Endothelial cell of umbilical vein (primary cell): ENCODE results near the gene SAMD4A.

Experiments
- CTCF ChIP-seq, 2 donors: IDR thresholded peaks; 1 replicate in 1 of 2; 2 replicates in 1 of 2; pipeline ENCODE4 v1.5.1; 2011; ENCODE audit warnings: low read length in 2 of 2, mild to moderate bottlenecking in 2 of 2, moderate library complexity in 2 of 2, control low read depth in 1 of 2, inconsistent platforms in 1 of 2, low read depth in 1 of 2; ENCODE audit not compliant: insufficient read depth in 1 of 2; ENCODE audit errors: extremely low read depth in 1 of 2
- EZH2 ChIP-seq: IDR thresholded peaks from 2 replicates; pipeline ENCODE4 v1.6.1; 2012; ENCODE audit warnings: borderline replicate concordance, low read depth, mild to moderate bottlenecking, moderate library complexity, low read length, inconsistent platforms; ENCODE audit not compliant: severe bottlenecking
- FOS ChIP-seq: IDR thresholded peaks from 2 replicates; pipeline ENCODE4 v1.6.1; 2011; ENCODE audit warnings: mild to moderate bottlenecking, low read length, moderate library complexity, borderline replicate concordance; ENCODE audit not compliant: insufficient read depth
- GATA2 ChIP-seq: IDR thresholded peaks from 2 replicates; pipeline ENCODE4 v1.7.0; 2011; ENCODE audit warnings: low read depth, mild to moderate bottlenecking, moderate library complexity, mixed read lengths, low read length; ENCODE audit not compliant: insufficient read length, insufficient read depth
- JUN ChIP-seq: IDR thresholded peaks from 2 replicates; pipeline ENCODE4 v1.6.1; 2011; ENCODE audit warnings: borderline replicate concordance, low read depth; ENCODE audit not compliant: insufficient read length, insufficient read depth
- MAX ChIP-seq: IDR thresholded peaks from 2 replicates; pipeline ENCODE4 v1.6.1; 2011; ENCODE audit not compliant: insufficient read depth, insufficient read length
- MYC ChIP-seq: IDR thresholded peaks from one replicate; pipeline ENCODE4 v1.6.1; 2011; ENCODE audit warnings: mild to moderate bottlenecking, low read depth, low read length
- POLR2A ChIP-seq: IDR thresholded peaks from 2 replicates; pipeline ENCODE4 v1.6.1; 2012; ENCODE audit warnings: low read depth, mild to moderate bottlenecking, control low read depth, low read length
- POLR2AphosphoS5 ChIP-seq: IDR thresholded peaks from 2 replicates; pipeline ENCODE4 v1.6.1; 2012; ENCODE audit warnings: low read depth, mild to moderate bottlenecking, control low read depth, low read length, moderate library complexity; ENCODE audit not compliant: insufficient read depth

GRCh38 chr14:54690887-54691286 lies 124.0 kb downstream of the SAMD4A start:
- TF ChIP-seq POLR2AphosphoS5 (no peak), MYC (no peak), EZH2 (no peak), CTCF (IDR thresholded peaks at IDR 0.05; ENCODE audit: extremely low read depth in 1 of 2, insufficient read depth in 1 of 2, low read depth in 1 of 2, low read length in 2 of 2) (no peak), POLR2A (no peak), GATA2 (no peak), MAX (no peak), FOS (no peak), JUN (no peak)
